HG03103 (cell line): Measurements from ENCODE around the gene HECTD3.
"Not testable (repeated sequence)": the region's sequence is repeated elsewhere in the genome, so short reads cannot be mapped to it uniquely, and the experiment has no call there.

Experiments
- ATAC-seq: cut with Tn5 transposase; IDR thresholded peaks from one replicate; pipeline ENCODE4 v1.9.1; 2021; ENCODE audit warnings: low read depth; ENCODE audit not compliant: unreplicated experiment

The HECTD3 gene

GRCh38 chr1:45014321-45015028 lies 3.4 kb upstream of the HECTD3 start:
- ATAC-seq = no peak

- ATAC-seq = no peak
Measured at GRCh38 chr1:45013551-45014209, 2.6 kb upstream of the HECTD3 start.

- no peak for ATAC-seq
Measured at GRCh38 chr1:45012639-45013278, 1.6 kb upstream of the HECTD3 start.

- ATAC-seq = peak; percentile 60
Measured at GRCh38 chr1:45011837-45012638, 914 bp upstream of the HECTD3 start, which contains the start of gene UROD. Gene UROD (plus strand): TSS chr1:45012254. CDS start chr1:45012266, 12 bp downstream.

- ATAC-seq = no peak
Measured at GRCh38 chr1:45009956-45010854, 919 bp downstream of the HECTD3 start.

- ATAC-seq = no peak
Measured at GRCh38 chr1:45009296-45009865, 1.7 kb downstream of the HECTD3 start.

GRCh38 chr1:45008516-45008915 lies 2.6 kb downstream of the HECTD3 start:
- ATAC-seq = no peak

GRCh38 chr1:45008076-45008475 lies 3.0 kb downstream of the HECTD3 start:
- ATAC-seq = no peak

GRCh38 chr1:45007311-45007710 lies 3.8 kb downstream of the HECTD3 start:
- ATAC-seq = no peak

GRCh38 chr1:45005761-45006160 lies 5.4 kb downstream of the HECTD3 start:
- ATAC-seq = no peak

GRCh38 chr1:45004281-45004920 lies 6.7 kb downstream of the HECTD3 start:
- no peak for ATAC-seq

GRCh38 chr1:45003741-45004140 lies 7.4 kb downstream of the HECTD3 start:
- ATAC-seq = no peak

- no peak for ATAC-seq
Measured at GRCh38 chr1:45002650-45003645, 8.2 kb downstream of the HECTD3 start.

GRCh38 chr1:45001576-45001975 lies 9.5 kb downstream of the HECTD3 start:
- ATAC-seq = not testable (repeated sequence)

GRCh38 chr1:45001011-45001481 lies 10.1 kb downstream of the HECTD3 start:
- ATAC-seq = no peak

GRCh38 chr1:44999232-44999631 lies 11.9 kb downstream of the HECTD3 start:
- ATAC-seq = no peak

- ATAC-seq = no peak
Measured at GRCh38 chr1:44995467-44996238, 15.5 kb downstream of the HECTD3 start.
